Liver (tissue), 9 donors: ENCODE results near the gene STAM. TPM values are rescaled to one million over a fixed set of nuclear protein-coding genes. Genes with fewer than 3 reads are reported as not detected.

Experiments
- DNase-seq: peaks from one replicate; pipeline ENCODE4 v3.0.0-alpha.2; 2017; ENCODE audit warnings: low spot score
- H3K27ac ChIP-seq, 2 donors: one replicate each; pipeline ENCODE4 v1.7.0; 2013; ENCODE audit warnings: inconsistent platforms in 2 of 2, low read length in 2 of 2, control low read depth in 1 of 2, low read depth in 1 of 2, mild to moderate bottlenecking in 1 of 2
- H3K27me3 ChIP-seq, 4 donors: one replicate each; pipeline versions ENCODE4 v1.6.1 to v1.7.0; 2013; ENCODE audit warnings: low read length in 3 of 4, inconsistent platforms in 1 of 4, mild to moderate bottlenecking in 1 of 4, moderate library complexity in 1 of 4; ENCODE audit not compliant: control insufficient read depth in 4 of 4, insufficient read depth in 4 of 4
- H3K36me3 ChIP-seq, 4 donors: one replicate each; pipeline versions ENCODE4 v1.6.1 to v1.7.0; 2013; ENCODE audit warnings: low read length in 3 of 4, mild to moderate bottlenecking in 3 of 4, low read depth in 1 of 4, moderate library complexity in 1 of 4; ENCODE audit not compliant: control insufficient read depth in 4 of 4, insufficient read depth in 3 of 4
- H3K4me1 ChIP-seq, 4 donors: one replicate each; pipeline versions ENCODE4 v1.6.1 to v1.7.0; 2013; ENCODE audit warnings: low read length in 3 of 4, mild to moderate bottlenecking in 3 of 4, moderate library complexity in 1 of 4; ENCODE audit not compliant: control insufficient read depth in 4 of 4, insufficient read depth in 4 of 4
- H3K4me3 ChIP-seq, 3 donors: one replicate each; pipeline versions ENCODE4 v1.6.1 to v1.7.0; 2013; ENCODE audit warnings: low read length in 3 of 3, control low read depth in 1 of 3, low read depth in 1 of 3, mild to moderate bottlenecking in 1 of 3
- H3K9ac ChIP-seq, 2 donors: one replicate each; pipeline ENCODE4 v1.7.0; 2013; ENCODE audit warnings: low read length in 2 of 2, mild to moderate bottlenecking in 2 of 2, moderate library complexity in 2 of 2, control low read depth in 1 of 2, low read depth in 1 of 2
- H3K9me3 ChIP-seq, 4 donors: one replicate each; pipeline versions ENCODE4 v1.6.1 to v1.7.0; 2013; ENCODE audit warnings: low read length in 3 of 4; ENCODE audit not compliant: control insufficient read depth in 4 of 4
- EGR1 ChIP-seq, 2 donors: IDR thresholded peaks; 2 replicates each; pipeline ENCODE4 v1.6.1; 2016 to 2018; ENCODE audit warnings: antibody characterized with exemption in 2 of 2, low read depth in 2 of 2
- FOXA1 ChIP-seq: IDR thresholded peaks from 2 replicates; pipeline ENCODE4 v1.6.1; 2016; ENCODE audit warnings: antibody characterized with exemption
- GABPA ChIP-seq, 2 donors: IDR thresholded peaks in 1 of 2; conservative IDR thresholded peaks in 1 of 2; 2 replicates each; pipeline ENCODE4 v1.6.1; 2016; ENCODE audit warnings: antibody characterized with exemption in 2 of 2, mild to moderate bottlenecking in 1 of 2, moderate library complexity in 1 of 2
- HNF4A ChIP-seq, 2 donors: conservative IDR thresholded peaks; 2 replicates each; pipeline ENCODE4 v1.6.1; 2016; ENCODE audit warnings: antibody characterized with exemption in 2 of 2, mild to moderate bottlenecking in 2 of 2
- JUND ChIP-seq, 2 donors: IDR thresholded peaks; 2 replicates each; pipeline ENCODE4 v1.6.1; 2016; ENCODE audit warnings: antibody characterized with exemption in 2 of 2
- NR2F2 ChIP-seq: IDR thresholded peaks from 2 replicates; pipeline ENCODE4 v1.6.1; 2016; ENCODE audit warnings: antibody characterized with exemption
- RXRA ChIP-seq, 2 donors: IDR thresholded peaks; 2 replicates each; pipeline ENCODE4 v1.6.1; 2017 to 2018; ENCODE audit warnings: antibody characterized with exemption in 2 of 2, mild to moderate bottlenecking in 1 of 2
- SP1 ChIP-seq: IDR thresholded peaks from 2 replicates; pipeline ENCODE4 v1.6.1; 2018; ENCODE audit warnings: antibody characterized with exemption, mild to moderate bottlenecking
- TAF1 ChIP-seq: conservative IDR thresholded peaks from 2 replicates; pipeline ENCODE4 v1.6.1; 2016; ENCODE audit warnings: antibody characterized with exemption, mild to moderate bottlenecking
- YY1 ChIP-seq: IDR thresholded peaks from 2 replicates; pipeline ENCODE4 v1.6.1; 2016; ENCODE audit warnings: antibody characterized with exemption, mild to moderate bottlenecking
- WGBS: extraction: QIAGEN DNeasy Blood & Tissue Kit; methylation state at CpG from one replicate; pipeline ENCODE4 v1.1.7; 2013; 5-methylcytosine and 5-hydroxymethylcytosine counted together
- polyA plus RNA-seq, 2 donors: library from polyadenylated mRNA; stranded (reverse) in 1 of 2; unstranded in 1 of 2; fragments of 200-250 nt in 1 of 2; fragments of >200 nt in 1 of 2; fragmentation: Nextera tagmentation in 1 of 2; extraction: Ambion mirVana in 1 of 2; gene quantifications; one replicate each; pipeline versions ENCODE4 v1.2.1 to v1.2.3, GENCODE V29; 2013 to 2015
- total RNA-seq, 2 donors: library from RNA; depleted of rRNA; stranded (reverse); fragments of >200 nt; gene quantifications; one replicate each; pipeline ENCODE4 v1.2.3, GENCODE V29; 2014
- TF ChIP-seq, protein P1 (sequence below): IDR thresholded peaks from 2 replicates; pipeline ENCODE4 v1.6.1; 2016; ENCODE audit warnings: antibody characterized with exemption, mild to moderate bottlenecking
- TF ChIP-seq, protein P2 (sequence below): IDR thresholded peaks from 2 replicates; pipeline ENCODE4 v1.6.1; 2016; ENCODE audit warnings: antibody characterized with exemption
- TF ChIP-seq, protein P3 (sequence below): IDR thresholded peaks from 2 replicates; pipeline ENCODE4 v1.6.1; 2016; ENCODE audit warnings: antibody characterized with exemption
- donor health status: healthy.
- donor health status: healthy.
- donor health status: healthy.
- donor health status: healthy.
- donor health status: healthy.

Gene STAM
- total and polyA plus RNA-seq, 4 donors, result 4.9 to 32.4 (median 6.7) TPM

DNA sequence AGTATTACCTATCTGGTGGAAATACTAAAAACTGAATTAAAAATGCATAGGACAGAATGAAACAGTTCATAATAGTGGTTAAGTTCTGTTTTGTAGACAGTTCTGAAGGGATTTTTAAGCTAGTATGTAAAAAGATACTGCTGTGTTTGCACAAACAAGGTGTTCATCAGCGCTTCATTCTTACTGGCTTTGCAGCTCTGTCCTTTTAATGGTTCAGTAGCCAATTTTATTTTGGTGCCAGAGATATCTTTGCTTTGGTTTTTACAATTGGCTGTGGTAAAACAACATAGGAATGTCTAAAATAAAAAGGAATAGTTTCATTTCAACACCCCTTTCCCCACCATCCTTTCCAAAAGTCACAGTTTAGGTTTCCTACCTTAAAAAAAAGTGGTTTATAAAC, 33.0 kb downstream of the STAM start:
- H3K9ac ChIP-seq, result no peak overlapping the region
- no peaks in the 10 kb centered on the region for H3K27me3 ChIP-seq
- DNase-seq, result no peak
- H3K9me3 ChIP-seq, result no peaks in the 10 kb centered on the region
- no peak for TF ChIP-seq SP1
- TF ChIP-seq, protein P1, sequence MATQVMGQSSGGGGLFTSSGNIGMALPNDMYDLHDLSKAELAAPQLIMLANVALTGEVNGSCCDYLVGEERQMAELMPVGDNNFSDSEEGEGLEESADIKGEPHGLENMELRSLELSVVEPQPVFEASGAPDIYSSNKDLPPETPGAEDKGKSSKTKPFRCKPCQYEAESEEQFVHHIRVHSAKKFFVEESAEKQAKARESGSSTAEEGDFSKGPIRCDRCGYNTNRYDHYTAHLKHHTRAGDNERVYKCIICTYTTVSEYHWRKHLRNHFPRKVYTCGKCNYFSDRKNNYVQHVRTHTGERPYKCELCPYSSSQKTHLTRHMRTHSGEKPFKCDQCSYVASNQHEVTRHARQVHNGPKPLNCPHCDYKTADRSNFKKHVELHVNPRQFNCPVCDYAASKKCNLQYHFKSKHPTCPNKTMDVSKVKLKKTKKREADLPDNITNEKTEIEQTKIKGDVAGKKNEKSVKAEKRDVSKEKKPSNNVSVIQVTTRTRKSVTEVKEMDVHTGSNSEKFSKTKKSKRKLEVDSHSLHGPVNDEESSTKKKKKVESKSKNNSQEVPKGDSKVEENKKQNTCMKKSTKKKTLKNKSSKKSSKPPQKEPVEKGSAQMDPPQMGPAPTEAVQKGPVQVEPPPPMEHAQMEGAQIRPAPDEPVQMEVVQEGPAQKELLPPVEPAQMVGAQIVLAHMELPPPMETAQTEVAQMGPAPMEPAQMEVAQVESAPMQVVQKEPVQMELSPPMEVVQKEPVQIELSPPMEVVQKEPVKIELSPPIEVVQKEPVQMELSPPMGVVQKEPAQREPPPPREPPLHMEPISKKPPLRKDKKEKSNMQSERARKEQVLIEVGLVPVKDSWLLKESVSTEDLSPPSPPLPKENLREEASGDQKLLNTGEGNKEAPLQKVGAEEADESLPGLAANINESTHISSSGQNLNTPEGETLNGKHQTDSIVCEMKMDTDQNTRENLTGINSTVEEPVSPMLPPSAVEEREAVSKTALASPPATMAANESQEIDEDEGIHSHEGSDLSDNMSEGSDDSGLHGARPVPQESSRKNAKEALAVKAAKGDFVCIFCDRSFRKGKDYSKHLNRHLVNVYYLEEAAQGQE, result no peak
- 70% methylated on average over 1 of the region's 1 CpG for WGBS
- H3K4me1 ChIP-seq, result peaks cover 0 to 1% (median 0%) of the 10 kb centered on the region in 4 donors
- H3K27ac ChIP-seq, result no peak overlapping the region
- H3K36me3 ChIP-seq, result no peaks in the 10 kb centered on the region
- H3K4me3 ChIP-seq, result no peak overlapping the region

DNA sequence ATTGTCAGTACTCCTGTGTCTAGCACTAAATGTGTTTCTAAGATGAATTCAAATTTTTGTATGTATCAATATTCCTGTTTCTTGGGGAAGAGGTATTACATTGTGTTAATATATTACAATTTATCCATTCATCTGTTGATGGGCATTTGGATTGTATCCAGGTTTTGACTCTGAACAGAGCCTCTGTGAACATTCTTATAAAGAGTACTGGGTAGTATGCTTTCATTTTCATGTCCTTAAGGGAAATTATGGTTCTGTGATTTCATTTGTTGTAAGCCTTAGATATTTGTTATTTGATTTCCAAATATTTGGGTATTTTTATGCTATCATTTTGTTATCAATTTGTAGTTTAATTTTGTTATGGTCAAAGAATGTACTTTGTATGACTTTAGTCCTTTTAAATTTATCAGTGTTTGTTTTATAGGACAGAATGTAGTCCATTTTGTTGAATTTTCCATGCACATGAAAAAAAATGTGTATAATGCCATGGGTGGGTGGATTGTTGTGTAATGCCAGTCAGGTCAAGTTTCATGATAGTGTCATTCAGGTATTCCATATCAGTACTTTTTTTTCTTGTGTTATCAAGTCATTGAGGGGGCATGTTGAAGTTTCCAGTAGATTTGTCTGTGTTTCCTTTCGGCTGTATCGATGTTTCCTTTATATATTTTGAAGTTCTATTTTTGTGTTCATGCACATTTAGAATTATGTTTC, 38.4 kb downstream of the STAM start:
- H3K4me3 ChIP-seq, result no peak overlapping the region
- no peak overlapping the region for H3K9ac ChIP-seq
- H3K36me3 ChIP-seq, result no peaks in the 10 kb centered on the region
- WGBS, result 79% methylated on average over 2 of the region's 2 CpGs
- peaks cover 0 to 3% (median 0%) of the 10 kb centered on the region in 4 donors for H3K4me1 ChIP-seq
- DNase-seq, result no peak
- TF ChIP-seq YY1 (peak; percentile 19), JUND (IDR thresholded peaks at IDR 0.05) (no peak), HNF4A (conservative IDR thresholded peaks at IDR 0.05) (peak in 1 of 2 donors; percentile 26), RXRA (IDR thresholded peaks at IDR 0.05) (peak in 1 of 2 donors; percentile 43), FOXA1 (no peak), TAF1 (no peak), NR2F2 (no peak), GABPA (IDR thresholded peaks at IDR 0.05 in 1 of 2, conservative IDR thresholded peaks at IDR 0.05 in 1 of 2) (no peak), EGR1 (IDR thresholded peaks at IDR 0.05; ENCODE audit: low read depth in 2 of 2) (peak in 1 of 2 donors; percentile 41)
- TF ChIP-seq, protein P2, sequence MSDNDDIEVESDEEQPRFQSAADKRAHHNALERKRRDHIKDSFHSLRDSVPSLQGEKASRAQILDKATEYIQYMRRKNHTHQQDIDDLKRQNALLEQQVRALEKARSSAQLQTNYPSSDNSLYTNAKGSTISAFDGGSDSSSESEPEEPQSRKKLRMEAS, result no peak
- TF ChIP-seq, protein P3, sequence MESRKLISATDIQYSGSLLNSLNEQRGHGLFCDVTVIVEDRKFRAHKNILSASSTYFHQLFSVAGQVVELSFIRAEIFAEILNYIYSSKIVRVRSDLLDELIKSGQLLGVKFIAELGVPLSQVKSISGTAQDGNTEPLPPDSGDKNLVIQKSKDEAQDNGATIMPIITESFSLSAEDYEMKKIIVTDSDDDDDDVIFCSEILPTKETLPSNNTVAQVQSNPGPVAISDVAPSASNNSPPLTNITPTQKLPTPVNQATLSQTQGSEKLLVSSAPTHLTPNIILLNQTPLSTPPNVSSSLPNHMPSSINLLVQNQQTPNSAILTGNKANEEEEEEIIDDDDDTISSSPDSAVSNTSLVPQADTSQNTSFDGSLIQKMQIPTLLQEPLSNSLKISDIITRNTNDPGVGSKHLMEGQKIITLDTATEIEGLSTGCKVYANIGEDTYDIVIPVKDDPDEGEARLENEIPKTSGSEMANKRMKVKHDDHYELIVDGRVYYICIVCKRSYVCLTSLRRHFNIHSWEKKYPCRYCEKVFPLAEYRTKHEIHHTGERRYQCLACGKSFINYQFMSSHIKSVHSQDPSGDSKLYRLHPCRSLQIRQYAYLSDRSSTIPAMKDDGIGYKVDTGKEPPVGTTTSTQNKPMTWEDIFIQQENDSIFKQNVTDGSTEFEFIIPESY, result no peak
- H3K27me3 ChIP-seq, result no peaks in the 10 kb centered on the region
- H3K9me3 ChIP-seq, result no peaks in the 10 kb centered on the region
- H3K27ac ChIP-seq, result no peak overlapping the region
